SHP77 (cell line): ENCODE measurements around the gene MAST3.

ENCODE experiments used
- DNase-seq, 2 experiments: peaks; one replicate each; lab custom pipeline; 2025; lab: John Stamatoyannopoulos, UW

The MAST3 gene

DNA sequence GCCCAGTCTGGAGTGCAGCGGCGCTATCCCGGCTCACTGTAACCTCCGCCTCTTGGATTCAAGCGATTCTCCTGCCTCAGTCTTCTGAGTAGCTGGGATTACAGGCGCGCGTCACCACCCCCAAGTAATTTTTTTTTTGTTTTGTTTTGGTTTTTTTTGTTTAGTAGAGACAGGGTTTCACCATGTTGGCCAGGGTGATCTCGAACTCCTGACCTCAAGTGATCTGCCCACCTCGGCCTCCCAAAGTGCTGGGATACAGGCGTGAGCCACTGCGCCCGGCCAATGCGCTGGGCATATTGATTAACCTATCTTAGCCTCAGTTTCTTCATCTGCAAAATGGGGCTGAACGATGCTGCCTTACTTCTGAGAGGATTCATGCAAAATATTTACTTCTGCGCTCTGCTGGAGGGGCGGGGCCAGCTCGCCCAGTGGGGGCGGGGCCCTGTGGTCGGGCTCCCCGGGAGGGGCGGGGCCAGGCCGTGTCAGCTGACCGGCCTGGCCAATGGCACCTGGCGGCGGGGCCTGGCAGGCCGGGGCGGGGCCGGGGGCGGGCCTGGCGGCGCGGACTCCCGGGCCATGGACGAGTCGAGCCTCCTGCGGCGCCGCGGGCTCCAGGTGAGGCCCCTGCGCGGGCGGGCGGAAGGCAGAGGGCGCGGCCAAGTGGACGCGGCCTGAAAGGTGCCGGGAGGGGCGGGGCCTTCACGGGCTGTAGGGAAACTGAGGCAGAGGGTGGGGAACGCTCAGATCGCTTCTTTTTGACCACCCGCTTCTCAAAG, at the start of gene MAST3:
MAST3 (plus strand) TSS at position 562 of the 776 bp plus-strand sequence; CDS start at position 577, 15 bp downstream.
- DNase-seq: peak; percentile 54 to 86

DNA sequence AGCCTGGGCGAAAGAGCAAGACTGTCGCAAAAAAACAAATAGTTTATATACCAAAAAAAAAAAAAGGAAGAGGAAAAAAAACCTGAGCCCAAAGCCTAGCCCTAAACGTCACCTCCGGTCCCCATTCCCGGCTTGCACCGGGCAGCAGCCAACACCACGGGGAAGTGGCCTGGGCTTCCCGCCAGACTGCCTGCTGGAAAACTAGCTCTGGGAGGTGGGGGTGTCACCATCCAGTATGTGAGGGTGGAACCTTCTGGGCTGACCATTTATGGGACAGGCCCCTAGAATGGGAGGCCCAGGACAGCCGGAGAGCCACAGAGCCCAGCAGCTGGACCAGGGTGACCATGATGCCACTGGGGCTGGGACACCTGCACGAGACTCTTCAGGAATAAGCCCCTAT, 48.2 kb upstream of the MAST3 start:
- peak in 1 of 2 experiments; percentile 40 for DNase-seq

DNA sequence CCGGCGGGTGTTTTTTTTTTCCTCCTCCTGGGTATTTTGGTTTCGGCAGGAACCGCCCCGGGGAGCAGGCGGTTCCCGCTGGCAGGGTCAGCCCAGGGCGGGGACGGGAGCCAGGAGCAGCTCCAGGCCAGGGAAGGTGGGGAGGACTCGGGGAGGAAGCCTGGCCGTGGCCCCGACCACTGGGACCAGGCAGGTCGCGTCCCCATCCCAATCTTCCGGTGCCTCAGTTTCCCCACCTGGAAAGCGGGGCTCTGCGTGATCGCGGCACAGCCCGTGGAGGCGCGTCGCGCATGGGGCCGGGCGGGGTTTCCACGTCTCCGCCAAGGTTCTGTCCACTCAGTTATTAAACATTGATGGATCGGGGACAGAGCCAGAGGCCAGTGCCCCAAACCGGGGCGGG, 45.7 kb upstream of the MAST3 start:
- no peak for DNase-seq

DNA sequence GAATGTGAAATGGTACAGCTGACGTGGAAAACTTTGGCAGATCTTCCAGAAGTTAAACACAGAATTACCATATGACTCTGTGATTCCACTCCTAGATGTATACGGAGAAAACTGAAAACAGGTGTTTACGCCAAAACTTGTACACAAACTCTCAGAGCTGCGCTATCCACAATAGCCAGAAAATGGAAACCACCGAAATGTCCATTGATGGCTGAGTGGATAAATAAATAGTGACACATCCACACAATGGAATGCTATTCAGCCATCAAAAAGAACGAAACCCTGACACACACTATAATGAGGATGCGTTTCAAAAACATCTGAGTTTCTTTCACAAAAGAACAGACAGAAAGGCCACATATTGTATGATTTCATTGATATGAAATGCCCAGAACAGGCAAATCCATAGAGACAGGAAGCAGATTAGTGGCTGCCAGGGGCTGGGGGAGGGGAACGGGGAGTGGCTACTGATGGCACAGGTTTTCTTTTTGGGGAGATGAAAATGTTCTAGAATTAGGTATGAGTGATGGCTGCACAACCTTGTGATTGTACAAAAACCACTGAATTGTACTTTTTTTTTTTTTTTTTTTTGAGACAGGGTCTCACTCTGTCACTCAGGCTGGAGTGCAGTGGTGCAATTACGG, 43.9 kb upstream of the MAST3 start:
- DNase-seq: no peak

DNA sequence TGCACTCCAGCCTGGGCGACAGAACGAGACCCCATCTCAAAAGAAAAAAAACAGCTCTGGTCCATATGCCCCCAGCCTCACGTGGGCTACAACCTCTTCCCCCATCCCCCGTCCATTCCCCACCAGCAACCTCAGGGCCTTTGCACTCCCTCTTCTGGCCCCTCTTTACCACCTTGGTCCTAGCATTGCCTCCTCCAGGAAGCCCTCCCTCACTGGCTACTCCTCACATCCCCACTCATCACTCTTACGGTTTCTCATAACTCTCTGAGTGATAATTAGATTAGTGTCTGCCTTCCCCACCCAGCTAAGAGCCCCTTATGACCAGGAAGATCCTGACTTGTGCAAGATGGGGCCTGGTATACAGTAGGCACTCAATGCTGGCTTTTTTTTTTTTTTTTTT, 41.6 kb upstream of the MAST3 start:
- DNase-seq: no peak

DNA sequence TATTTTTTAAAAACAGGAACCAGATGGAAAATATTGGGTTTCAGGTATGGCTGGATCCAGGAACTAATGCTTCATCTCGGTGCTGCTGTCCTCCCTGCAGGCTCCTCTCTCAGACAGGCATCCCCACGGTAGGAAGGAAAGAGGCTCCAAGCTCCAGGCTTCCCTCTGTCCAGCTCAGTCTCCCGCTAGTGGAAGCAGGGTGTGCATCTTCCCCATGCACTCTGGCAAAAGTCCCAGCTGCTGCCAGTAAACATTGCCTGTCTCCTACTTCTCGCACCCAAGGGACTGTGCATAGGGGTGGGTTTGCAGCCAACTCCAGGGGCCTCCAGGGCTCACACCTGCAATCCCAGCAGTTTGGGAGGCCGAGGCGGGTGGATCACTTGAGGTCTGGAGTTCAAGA, 40.0 kb upstream of the MAST3 start:
- DNase-seq: peak in 1 of 2 experiments; percentile 59

DNA sequence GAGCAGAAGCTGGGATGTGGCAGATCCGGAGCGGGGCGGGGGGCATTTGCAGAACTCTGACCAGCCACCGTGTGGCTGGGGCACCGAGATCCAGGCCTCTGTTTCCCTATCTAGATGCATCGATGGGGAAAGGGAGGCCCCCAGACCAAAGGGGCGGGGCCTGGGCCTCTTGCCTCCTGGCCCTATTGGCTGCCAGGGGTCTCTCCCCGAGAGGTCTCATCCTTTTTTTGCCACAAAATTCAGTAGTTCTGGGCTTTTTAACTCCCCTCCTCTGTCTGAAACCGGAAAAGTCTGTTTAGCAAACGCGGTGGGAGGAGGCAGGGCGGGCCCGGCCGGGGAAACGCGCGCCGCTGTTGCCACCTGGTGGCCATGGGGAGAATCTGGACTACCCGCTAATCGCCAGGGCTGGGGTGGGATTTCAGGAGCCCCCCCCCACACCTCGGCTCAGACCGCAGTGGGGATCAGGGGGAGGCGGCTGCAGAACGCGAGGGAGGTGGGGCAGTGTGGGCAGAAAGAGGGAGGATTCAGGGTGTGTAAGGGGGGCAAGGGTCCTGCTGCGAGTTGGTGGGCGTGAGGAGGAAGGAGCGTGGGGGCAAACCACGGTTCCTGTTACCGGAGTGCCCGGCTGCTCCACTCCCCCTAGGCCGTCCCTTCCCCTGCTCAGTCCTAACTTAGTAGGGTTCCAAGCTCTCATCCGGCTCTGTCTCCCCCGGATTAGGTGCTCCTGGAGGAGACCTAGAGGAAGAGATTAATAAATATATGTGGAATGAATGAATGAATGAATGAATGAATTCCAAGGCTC, 39.2 kb upstream of the MAST3 start:
- peak; percentile 65 to 79 for DNase-seq

DNA sequence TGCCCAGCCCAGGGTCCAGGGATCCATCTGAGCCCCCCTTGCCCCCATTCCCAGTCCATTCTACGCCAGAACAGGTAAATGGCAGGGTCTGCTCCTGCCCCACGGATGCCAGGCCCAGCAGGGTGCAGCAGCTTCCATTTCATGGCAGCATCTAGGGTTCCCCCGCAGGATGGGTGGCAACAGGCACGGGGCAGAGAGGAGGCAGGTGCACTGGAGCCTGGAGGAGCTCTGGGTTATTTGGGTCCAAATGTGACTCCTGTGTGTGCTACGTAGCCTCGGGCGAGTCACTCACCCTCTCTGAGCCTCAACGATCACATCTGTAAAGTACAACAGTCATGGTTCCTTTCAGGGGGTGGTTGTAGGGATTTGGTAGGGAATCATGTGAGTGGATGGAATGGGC, 38.3 kb upstream of the MAST3 start:
- no peak for DNase-seq

DNA sequence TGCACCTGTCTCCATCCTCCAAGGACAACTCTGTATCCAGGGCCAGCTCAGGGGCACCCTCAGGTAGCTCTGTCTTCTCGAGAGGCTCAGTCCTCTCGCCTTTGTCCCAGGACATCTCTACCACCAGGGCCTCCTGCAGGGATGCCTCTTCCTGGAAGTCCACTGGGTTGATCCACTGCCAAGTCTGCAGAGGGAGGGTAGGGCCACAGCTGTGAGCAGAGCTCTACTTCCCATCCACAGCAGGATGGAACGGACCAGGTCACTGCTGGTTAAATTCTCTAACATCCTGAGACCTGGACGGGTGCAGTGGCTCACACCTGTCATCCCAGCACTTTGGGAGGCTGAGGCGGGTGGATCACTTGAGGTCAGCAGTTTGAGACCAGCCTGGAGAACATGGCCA, 37.7 kb upstream of the MAST3 start:
- no peak for DNase-seq

DNA sequence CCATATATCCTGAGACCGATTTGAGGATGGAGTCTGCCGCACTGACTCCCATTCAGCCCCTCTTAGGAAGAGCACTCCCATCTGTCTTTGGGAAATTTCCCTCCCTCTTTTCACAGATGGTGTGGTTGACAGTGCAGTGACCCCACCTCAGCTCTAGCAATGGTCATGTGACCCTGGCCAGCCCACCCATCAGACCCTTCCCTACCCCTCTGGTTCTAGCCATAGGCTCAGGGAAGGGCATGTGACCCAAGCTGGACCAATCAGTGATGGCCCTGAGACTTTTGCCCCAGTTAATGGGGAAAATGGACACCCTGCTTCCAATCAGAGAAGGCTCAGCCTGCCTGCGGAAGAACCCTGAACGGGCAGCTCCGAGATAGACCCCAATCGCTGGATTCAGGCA, 37.1 kb upstream of the MAST3 start:
- DNase-seq: no peak

DNA sequence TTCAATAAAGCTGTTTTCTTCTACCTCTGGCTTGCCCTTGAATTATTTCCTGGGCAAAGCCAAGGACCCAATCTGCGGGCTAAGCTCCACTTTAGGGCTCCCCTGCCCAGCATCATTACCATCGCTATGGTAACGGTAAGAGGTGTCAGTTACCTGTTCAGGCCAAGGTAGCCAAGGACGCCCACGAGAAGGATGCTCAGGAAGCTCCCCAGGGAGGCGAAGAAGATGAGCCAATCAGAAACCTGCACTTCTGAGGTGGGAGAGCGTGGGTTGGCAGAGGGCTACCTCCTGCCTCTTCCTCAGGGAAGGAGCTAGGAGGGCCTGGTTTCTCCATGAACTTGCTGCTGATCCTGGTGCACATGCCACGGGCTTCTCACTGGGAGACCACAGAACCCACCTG, 35.5 kb upstream of the MAST3 start:
- no peak for DNase-seq

DNA sequence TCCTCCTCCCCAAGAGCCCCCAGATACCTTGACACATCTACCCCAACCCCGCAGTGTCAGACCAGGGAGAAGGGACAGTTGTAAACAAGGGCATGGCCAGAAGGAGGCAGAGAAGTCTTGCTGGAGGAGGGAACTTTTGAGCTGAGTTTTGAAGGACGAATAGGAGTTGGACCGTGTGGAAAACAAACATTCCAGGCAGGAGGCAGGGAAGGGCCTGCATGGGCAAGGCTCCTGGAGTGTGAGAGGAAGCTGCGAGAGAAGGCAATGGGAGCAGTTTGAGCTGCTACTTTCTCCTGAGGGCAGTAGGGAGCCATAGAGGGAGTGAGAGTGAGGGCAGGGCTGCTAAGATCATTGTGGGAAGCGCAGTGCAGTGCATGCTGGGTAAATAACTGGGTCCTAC, 34.1 kb upstream of the MAST3 start:
- no peak for DNase-seq

DNA sequence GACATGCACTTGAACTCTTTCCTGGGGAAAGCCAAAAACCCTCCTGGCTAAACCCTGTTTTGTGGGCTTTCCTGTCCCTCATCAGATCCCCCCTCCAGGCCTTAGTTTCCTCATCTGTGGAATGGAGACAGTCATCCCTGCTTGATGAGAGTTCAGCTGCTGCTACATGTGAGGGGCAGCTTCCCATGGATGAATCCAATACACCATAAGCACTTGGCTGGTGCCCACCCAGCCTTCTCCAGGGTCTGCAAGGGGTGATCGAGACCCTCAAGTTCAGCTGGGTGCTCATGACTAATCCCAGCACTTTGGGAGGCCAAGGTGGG, 32.4 kb upstream of the MAST3 start:
- no peak for DNase-seq

DNA sequence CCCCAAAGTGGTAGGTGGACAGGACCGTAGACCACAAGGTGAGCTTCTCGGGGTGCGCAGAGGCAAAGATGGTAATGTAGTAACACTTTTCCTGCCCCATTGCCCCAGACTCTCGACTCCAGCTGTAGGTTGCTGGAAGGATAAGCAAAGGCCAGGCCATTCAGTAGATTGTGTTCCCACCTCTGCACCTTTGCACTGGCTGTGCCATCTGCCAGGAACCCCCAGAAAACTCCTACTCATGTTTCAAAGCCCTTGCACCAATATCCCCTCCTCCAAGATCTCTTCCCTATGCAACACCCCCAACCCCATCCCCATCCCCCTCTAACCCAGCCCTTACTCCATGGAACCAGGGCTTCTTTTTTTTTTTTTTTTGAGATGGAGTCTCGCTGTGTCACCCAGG, 29.2 kb upstream of the MAST3 start:
- no peak for DNase-seq

DNA sequence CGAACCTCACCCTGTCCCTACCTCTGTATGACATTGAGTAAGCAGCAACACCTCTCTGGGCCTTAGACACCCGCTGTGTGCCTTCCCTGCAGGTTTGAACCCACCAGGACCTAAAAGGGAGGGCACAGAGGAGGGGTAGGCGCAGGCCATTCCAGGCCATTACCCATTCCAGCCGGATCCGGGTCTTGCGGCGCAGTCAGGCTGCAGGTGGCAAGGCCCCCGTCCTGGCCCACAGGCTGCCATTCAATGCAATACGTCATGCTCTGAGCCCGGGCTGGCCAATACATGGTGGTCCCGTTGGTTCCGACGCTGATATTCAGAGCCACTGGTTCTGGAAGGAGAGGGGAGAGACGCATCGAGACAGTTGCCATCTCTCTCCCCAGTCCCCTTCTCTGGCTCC, 28.2 kb upstream of the MAST3 start:
- no peak for DNase-seq

DNA sequence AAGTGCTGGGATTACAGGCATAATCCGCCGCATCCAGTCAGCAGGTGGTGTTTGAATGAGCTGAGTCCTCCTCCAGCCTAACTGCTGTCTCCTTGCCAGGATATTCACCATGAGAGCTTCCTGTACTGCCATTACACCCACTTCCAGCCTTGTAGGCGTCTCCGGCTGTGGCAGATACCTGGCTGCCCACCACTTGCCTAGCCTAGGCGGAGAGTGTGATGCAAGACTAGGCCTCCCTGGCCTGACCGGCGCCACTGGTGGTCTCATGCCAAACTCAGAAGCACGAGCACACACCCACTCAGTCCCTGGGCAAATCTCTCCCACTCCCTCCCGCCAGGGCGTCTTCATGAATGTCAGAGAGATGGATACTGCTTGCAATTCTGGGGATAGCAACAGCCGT, 27.4 kb upstream of the MAST3 start:
- no peak for DNase-seq

DNA sequence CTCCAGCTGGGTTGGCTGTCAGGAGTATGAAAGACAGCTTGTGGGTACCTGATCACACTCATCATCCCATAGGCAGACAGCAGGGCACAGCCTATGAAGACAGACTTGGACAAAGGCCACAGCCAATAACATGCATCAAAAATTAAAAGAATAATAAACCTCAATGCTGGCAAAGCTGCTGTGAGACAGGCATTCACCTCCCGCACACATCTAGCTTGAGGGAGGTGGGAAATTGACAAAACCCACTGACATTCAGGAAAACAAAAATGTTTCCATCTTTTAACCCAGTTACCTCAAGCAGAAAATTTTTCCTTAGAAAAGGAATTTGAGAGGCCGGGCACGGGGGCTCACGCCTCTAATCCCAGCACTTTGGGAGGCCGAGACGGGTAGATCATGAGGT, 25.2 kb upstream of the MAST3 start:
- no peak for DNase-seq

DNA sequence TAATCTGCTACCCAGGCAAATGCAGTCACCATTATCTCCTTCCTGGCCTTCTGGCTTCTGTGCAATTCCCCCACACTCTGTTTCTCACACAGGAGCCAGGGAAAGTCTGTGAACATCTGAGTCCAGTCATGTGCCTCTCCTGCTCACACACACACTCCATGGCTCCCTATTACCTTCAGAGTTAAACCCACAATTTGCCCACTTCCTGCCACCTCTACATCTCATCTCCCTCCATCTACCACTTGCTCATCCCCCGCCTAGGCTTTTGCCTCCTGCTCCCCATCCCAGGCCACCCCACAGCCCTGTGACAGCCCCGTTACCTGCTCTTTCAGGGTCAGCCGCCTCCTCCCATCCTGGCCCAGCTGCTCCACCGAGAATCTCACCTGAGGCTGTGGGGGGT, 24.4 kb upstream of the MAST3 start:
- DNase-seq: no peak

DNA sequence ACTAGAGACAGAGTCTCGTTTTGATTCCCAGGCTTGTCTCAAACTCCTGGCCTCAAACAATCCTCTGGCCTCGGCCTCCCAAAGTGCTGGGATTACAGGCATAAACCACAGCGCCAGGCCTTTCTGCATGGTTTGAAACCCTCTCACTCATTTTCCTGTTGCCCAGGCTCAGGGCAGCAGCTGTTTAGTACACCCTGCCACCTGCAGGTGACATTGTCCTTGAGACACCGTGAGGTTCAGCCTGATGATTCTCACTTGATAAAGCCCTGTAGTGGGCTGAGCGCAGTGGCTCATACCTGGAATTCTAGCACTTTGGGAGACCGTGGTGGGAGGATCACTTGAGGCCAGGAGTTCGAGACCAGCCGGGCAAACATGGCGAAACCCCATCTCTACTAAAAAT, 23.4 kb upstream of the MAST3 start:
- peak; percentile 39 to 60 for DNase-seq

DNA sequence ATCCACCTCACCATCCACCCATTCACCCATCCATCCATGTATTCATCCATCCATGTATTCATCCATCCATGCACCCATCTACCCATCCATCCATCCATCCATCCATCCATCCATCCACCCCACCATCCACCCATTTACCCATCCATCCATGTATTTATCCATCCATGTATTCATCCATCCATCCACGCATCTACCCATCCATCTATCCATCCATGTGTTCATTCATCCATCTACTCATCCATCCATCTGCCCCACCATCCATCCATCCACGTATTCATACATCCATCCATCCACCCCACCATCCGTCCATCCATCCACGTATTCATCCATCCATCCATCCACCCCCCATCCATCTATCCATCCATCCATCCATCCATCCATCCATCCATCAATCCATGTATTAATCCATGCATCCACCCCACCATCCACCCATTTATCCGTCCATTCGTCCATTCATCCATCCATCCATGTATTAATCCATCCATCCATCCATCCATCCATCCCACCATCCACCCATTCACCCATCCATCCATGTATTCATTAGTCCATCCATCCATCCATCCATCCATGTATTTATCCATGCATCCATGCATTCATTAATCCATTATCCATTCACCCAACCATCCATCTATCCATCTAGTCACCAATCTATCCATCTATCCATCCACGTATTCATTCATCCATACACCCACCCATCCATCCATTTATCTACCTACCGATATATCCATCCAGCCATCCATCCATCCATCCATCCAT, 13.5 kb upstream of the MAST3 start:
- no peak for DNase-seq

DNA sequence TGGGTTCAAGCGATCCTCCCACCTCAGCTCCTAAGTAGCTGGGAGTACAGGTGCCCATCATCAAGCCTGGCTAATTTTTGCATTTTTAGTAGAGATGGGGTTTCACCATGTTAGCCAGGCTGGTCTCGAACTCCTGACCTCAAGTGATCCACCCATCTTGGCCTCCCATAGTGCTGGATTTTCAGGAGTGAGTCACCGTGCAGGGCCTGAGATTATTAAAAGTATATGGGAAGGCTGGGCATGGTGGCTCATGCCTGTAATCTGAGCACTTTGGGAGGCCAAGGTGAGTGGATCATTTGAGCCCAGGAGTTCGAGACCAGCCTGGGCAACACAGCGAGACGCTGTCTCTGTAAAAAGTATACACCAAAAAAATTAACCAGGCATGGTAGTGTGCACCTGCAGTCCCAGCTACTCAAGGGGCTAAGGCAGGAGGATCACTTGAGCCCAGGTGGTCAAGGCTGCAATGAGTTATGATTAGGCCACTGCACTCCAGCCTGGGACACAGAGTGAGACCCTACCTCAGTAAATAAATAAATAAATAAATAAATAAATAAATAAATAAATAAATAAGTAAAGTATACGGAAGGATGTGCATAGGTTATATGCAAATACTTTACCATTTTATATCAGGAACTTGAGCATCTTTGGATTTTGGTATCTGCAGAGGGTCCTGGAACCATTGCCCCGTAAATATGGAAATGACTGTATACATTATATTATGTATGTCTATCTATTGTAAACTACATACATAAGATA, 11.7 kb upstream of the MAST3 start:
- DNase-seq: no peak
